Superior temporal gyrus (tissue), 1 donor: Measurements from ENCODE around the gene DNLZ.
"Not testable (repeated sequence)": the region's sequence is repeated elsewhere in the genome, so short reads cannot be mapped to it uniquely, and the experiment has no call there.

Experiments used
- DNase-seq: peaks from one replicate; pipeline ENCODE4 v3.0.0-alpha.2; 2016; ENCODE audit errors: extremely low spot score

The DNLZ gene

GRCh38 chr9:136359774-136360718 is 3.5 kb downstream of the DNLZ start:
- DNase-seq: no peak

GRCh38 chr9:136358888-136359287 is 4.7 kb downstream of the DNLZ start:
- no peak for DNase-seq

GRCh38 chr9:136358016-136358415 is 5.5 kb downstream of the DNLZ start:
- DNase-seq: no peak

GRCh38 chr9:136357202-136357725 is 6.3 kb downstream of the DNLZ start:
- no peak for DNase-seq

- DNase-seq: no peak
Observed at GRCh38 chr9:136355616-136356557, 7.7 kb downstream of the DNLZ start.

GRCh38 chr9:136354592-136355085 is 8.9 kb downstream of the DNLZ start:
- no peak for DNase-seq

GRCh38 chr9:136353757-136354488 is 9.6 kb downstream of the DNLZ start:
- no peak for DNase-seq

GRCh38 chr9:136353088-136353487 is 10.5 kb downstream of the DNLZ start:
- DNase-seq: no peak

- no peak for DNase-seq
Observed at GRCh38 chr9:136352682-136353081, 10.9 kb downstream of the DNLZ start.

- not testable (repeated sequence) for DNase-seq
Observed at GRCh38 chr9:136351868-136352267, 11.7 kb downstream of the DNLZ start.

GRCh38 chr9:136351252-136351800 is 12.2 kb downstream of the DNLZ start:
- no peak for DNase-seq

GRCh38 chr9:136349546-136349945 is 14.0 kb downstream of the DNLZ start:
- DNase-seq: no peak

GRCh38 chr9:136348691-136349090 is 14.9 kb downstream of the DNLZ start:
- no peak for DNase-seq

GRCh38 chr9:136347472-136348256 is 15.9 kb downstream of the DNLZ start:
- no peak for DNase-seq

- no peak for DNase-seq
Observed at GRCh38 chr9:136346927-136347465, 16.5 kb downstream of the DNLZ start.

GRCh38 chr9:136346157-136346481 is 17.4 kb downstream of the DNLZ start:
- no peak for DNase-seq

GRCh38 chr9:136345281-136346156 is 18.0 kb downstream of the DNLZ start:
- peak; percentile 85 for DNase-seq

GRCh38 chr9:136344544-136345280 is 18.8 kb downstream of the DNLZ start:
- DNase-seq: no peak
